Lower leg skin (tissue), 4 donors: ENCODE results near the gene CLEC2L. TPM values are rescaled to one million over a fixed set of nuclear protein-coding genes. Genes with fewer than 3 reads are reported as not detected.

Source experiments
- DNase-seq, 2 donors: peaks; one replicate each; pipeline ENCODE4 v3.0.0-alpha.2; 2019; ENCODE audit warnings: low spot score in 2 of 2
- H3K4me3 ChIP-seq: fragments of 200-600 bp; sonication (generic); 2 replicates; pipeline ENCODE4 v1.5.1; 2017; ENCODE audit warnings: mild to moderate bottlenecking, low read depth; ENCODE audit not compliant: poor library complexity, severe bottlenecking
- POLR2A ChIP-seq, 2 donors: fragments of 450-650 bp; IDR thresholded peaks; one replicate each; pipeline ENCODE4 v1.6.1; 2016 to 2017; ENCODE audit warnings: antibody characterized with exemption in 2 of 2, mild to moderate bottlenecking in 1 of 2, moderate library complexity in 1 of 2
- WGBS, 2 donors: methylation state at CpG; one replicate each; pipeline ENCODE4 v1.1.5; 2018; 5-methylcytosine and 5-hydroxymethylcytosine counted together
- intact Hi-C: fragments of 100-400 bp; cut with DNase I; formaldehyde crosslinking; loops from one replicate; pipeline ENCODE4 v1.15.0; 2023; ENCODE audit warnings: low total_unique reads
- total RNA-seq, 4 donors: library from RNA; depleted of rRNA; stranded (reverse); fragments of >200 nt; gene quantifications; one replicate each; pipeline ENCODE4 v1.1.0, GENCODE V29; 2016
- TF ChIP-seq, protein P1 (sequence below), 3 donors: fragments of 450-650 bp; IDR thresholded peaks; one replicate each; pipeline ENCODE4 v1.5.1; 2016; ENCODE audit warnings: antibody characterized with exemption in 3 of 3, mild to moderate bottlenecking in 3 of 3, moderate library complexity in 2 of 3

CLEC2L gene
- total RNA-seq, 4 donors from 2014 or later: not detected

DNA sequence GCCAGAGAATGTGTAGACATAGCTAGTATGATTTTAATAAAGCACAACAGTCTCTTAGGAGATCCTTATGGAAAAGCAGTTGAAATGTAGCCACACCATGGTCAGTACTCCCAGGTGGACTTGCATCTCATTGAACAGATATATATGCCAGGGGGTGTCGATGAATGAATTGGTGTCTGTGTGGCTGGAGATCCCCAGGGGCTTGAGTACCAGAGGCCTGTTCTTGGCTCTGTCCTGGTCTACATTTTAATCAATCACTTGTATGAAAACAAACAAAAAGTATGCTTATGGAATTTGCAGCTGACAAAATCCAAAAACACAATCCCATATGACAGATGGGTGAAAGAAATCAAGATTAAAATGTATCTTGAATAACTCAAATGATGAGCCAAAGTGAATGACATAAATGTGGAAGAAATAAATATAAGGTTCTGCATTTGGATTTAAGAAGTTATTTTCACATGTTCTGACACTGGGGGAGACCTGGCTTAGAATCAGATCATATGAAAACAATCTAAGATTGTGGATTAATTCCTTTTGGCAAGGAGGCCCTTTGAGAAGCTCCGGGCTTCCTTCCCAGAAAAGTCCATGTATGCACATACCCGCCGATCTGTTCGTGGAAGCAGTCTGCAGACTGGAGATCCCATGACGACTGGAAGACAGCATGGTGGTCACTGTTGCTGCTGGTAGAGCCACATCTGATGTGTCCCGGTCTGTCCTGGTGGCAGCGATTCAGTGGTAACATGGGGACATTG lies 15.6 kb downstream of the CLEC2L start:
- intact Hi-C loops: no loop called here
- no peak for DNase-seq
- WGBS, 2 donors: 73 to 75% methylated on average over 8 of the region's 8 CpGs

DNA sequence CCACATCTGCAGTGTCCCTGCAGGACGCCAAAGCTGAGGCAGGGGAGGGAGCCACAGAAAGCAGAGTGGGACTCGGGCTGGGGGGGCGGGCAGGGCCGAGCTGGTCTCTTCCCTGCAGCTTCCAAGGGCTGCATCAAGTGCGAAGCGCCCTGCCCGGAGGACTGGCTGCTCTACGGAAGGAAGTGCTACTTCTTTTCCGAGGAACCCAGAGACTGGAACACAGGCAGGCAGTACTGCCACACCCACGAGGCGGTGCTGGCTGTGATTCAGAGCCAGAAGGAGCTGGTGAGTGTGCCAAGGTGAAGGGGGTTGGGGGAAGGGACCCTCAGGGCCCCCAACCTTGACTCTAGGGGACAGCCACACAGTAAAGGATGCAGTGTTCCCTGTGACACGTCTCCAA lies 16.7 kb downstream of the CLEC2L start:
- 30 to 33% methylated on average over 11 to 12 of the region's 12 CpGs for WGBS, 2 donors
- DNase-seq: no peak
- H3K4me3 ChIP-seq: no peak overlapping the region
- intact Hi-C loops: no loop called here
- TF ChIP-seq, protein P1, sequence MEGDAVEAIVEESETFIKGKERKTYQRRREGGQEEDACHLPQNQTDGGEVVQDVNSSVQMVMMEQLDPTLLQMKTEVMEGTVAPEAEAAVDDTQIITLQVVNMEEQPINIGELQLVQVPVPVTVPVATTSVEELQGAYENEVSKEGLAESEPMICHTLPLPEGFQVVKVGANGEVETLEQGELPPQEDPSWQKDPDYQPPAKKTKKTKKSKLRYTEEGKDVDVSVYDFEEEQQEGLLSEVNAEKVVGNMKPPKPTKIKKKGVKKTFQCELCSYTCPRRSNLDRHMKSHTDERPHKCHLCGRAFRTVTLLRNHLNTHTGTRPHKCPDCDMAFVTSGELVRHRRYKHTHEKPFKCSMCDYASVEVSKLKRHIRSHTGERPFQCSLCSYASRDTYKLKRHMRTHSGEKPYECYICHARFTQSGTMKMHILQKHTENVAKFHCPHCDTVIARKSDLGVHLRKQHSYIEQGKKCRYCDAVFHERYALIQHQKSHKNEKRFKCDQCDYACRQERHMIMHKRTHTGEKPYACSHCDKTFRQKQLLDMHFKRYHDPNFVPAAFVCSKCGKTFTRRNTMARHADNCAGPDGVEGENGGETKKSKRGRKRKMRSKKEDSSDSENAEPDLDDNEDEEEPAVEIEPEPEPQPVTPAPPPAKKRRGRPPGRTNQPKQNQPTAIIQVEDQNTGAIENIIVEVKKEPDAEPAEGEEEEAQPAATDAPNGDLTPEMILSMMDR (IDR thresholded peaks at IDR 0.05): no peak
- no peak for TF ChIP-seq POLR2A (IDR thresholded peaks at IDR 0.05)

More for the DNA sequence above, 15.6 kb downstream of the CLEC2L start:
- TF ChIP-seq, protein P1 (IDR thresholded peaks at IDR 0.05): no peak
- no peak for TF ChIP-seq POLR2A (IDR thresholded peaks at IDR 0.05)
- H3K4me3 ChIP-seq: no peak overlapping the region

DNA sequence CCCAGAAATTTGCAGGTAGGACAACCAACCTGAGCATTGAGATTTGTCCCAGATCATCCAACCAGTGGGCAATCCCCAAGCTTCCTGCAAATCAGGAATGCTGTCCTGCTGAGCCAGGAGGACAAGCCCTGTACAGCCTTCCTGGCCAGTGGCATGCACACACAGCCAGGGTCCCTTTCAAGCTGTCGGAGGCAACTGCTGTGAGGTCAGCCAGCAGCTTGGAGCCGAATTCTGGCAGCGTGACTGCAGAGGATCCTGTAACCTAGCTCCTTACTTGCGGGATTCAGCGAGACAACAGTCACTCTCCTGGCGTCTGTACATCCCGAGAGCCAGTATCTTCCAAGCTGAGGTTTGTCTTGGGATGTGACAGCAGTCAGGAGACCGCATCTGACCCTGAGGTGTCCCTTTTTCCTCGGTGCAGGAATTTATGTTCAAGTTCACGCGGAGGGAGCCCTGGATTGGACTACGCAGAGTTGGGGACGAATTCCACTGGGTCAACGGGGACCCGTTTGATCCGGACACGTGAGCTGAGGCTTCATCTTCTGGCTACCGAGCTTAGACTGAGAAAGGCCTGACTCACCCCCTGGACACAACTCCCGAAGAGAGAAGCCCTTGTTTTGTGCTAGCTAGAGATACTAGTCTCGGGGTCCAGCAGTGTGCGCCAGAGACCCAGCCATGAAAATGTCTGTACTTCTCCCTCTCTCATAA lies 18.3 kb downstream of the CLEC2L start:
- DNase-seq: no peak
- WGBS, 2 donors: 72 to 81% methylated on average over 16 to 21 of the region's 21 CpGs
- intact Hi-C loops: no loop called here
- no peak for TF ChIP-seq POLR2A (IDR thresholded peaks at IDR 0.05)
- TF ChIP-seq, protein P1 (IDR thresholded peaks at IDR 0.05): no peak
- no peak overlapping the region for H3K4me3 ChIP-seq

DNA sequence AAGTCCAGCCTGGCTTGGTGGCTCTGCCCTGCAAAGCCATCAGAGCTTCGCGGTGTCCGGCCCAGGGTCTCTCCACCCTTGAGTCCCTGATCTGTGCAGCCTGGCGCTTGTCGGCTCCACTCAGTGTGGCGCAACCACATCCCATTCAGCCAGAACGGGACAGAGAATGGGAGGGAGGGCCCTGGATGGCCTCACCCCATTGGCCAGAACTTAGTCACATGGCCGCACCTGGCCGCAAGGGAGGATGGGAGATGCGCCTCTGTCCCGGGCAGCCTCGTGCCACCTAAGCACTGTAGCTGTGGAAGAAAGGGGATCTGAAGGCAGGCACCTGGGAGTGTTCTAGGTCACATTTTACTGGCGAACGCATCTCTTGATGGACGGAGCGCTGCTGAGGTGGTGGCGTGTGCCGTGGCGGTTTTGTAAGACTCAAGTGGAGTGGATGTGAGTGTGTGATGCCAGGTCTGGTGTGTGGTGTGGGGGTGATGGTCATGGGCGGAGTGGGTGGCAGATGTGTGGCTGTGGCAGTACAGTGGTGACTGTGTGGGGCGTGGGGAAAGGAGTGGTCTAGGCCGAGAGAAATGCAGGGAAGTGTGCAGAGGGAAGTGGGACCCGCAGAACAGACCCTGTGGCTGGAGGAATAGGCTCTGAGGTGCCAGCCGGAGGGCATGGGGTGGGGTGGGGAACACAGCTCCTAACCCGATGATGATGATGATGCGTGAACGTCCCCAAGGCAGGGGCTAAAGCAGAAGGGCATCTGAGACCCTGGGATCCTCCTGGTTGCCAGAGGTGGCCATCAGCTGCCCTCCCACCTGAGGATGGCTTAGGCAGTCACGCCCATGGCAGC lies 19.0 kb downstream of the CLEC2L start:
- no peak for DNase-seq
- 88 to 94% methylated on average over 28 of the region's 28 CpGs for WGBS, 2 donors
- no peak overlapping the region for H3K4me3 ChIP-seq
- no peak for TF ChIP-seq POLR2A (IDR thresholded peaks at IDR 0.05)
- TF ChIP-seq, protein P1 (IDR thresholded peaks at IDR 0.05): no peak
- intact Hi-C loops: no loop called here

DNA sequence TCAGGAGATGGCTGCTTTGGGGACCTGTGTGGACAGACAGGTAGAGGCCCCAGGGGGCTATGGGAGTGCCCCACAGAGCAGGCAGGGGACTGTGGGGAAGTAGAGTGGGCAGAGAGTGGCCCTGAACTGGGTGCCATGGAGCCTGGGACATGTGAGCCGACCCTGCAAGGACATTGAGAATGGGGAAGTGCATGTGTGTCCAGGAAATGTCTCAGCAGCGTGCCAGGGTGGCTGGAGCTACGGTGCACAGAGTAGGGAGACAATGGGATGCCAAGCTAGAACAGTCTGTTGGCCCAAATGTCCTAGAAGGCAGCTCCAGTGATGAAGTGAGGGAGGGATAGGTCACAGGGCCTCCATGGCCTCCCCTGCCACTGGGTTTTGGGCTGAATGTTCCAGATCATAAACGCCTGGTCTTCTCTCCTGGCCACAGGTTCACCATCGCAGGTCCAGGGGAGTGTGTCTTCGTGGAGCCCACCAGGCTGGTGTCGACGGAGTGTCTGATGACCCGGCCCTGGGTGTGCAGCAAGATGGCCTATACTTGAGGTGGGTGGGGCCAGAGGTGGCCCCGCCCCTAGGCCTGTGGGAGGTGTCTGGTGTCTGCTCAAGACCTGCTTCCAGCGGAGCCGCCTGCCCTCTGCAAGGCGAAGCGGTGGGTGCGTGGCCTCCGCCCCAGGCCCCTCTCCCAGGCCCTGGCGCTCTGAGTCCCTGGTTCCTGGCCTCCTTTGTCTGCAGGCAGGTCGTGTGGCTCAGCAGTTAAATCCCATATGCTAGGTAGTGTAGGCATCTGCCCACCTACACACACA lies 20.5 kb downstream of the CLEC2L start:
- intact Hi-C loops: no loop called here
- TF ChIP-seq, protein P1 (IDR thresholded peaks at IDR 0.05): no peak
- WGBS, 2 donors: 87 to 88% methylated on average over 11 to 17 of the region's 18 CpGs
- DNase-seq: no peak
- no peak overlapping the region for H3K4me3 ChIP-seq
